ENCODE measurements around the gene DIP2C.

DNA sequence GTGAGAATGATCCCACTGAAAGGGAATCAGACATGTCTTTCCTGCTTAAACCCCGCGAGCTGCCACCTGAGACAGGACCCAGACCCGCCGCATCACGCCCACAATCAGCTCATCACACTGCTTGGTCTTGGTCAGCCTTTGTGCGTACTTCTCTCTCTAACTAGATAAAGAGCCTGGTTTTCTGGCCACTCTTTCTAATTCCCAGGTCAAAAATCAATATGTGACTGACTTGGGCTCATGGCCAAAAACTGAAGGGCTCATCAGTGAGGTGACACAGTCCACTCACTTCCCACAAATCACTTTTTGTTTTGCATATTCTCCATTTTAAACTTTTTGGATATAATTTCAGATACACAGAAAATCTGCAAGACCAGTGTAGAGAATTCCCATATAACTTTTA is 247.3 kb downstream of the DIP2C start:
- TF ChIP-seq, protein P1, sequence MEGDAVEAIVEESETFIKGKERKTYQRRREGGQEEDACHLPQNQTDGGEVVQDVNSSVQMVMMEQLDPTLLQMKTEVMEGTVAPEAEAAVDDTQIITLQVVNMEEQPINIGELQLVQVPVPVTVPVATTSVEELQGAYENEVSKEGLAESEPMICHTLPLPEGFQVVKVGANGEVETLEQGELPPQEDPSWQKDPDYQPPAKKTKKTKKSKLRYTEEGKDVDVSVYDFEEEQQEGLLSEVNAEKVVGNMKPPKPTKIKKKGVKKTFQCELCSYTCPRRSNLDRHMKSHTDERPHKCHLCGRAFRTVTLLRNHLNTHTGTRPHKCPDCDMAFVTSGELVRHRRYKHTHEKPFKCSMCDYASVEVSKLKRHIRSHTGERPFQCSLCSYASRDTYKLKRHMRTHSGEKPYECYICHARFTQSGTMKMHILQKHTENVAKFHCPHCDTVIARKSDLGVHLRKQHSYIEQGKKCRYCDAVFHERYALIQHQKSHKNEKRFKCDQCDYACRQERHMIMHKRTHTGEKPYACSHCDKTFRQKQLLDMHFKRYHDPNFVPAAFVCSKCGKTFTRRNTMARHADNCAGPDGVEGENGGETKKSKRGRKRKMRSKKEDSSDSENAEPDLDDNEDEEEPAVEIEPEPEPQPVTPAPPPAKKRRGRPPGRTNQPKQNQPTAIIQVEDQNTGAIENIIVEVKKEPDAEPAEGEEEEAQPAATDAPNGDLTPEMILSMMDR (IDR thresholded peaks at IDR 0.05; ENCODE audit: borderline replicate concordance, extremely low read depth, low read length, poor library complexity, severe bottlenecking) = no peak
- no peak for TF ChIP-seq EZH2 (IDR thresholded peaks at IDR 0.05; ENCODE audit: borderline replicate concordance, low read depth, low read length, severe bottlenecking)

Data from DND-41 (cell line).